Activated gamma-delta T cell treated with Interleukin-2 at 50 U/mL for 16 hours (primary cell): ENCODE results near the gene EMILIN2.
"Not testable (repeated sequence)": the region's sequence is repeated elsewhere in the genome, so short reads cannot be mapped to it uniquely, and the experiment has no call there.

ENCODE experiments used
- DNase-seq: peaks from one replicate; pipeline ENCODE4 v3.0.0-alpha.2; 2020

Gene EMILIN2

GRCh38 chr18:2901423-2901985, 54.7 kb downstream of the EMILIN2 start:
- DNase-seq, result no peak

DNA sequence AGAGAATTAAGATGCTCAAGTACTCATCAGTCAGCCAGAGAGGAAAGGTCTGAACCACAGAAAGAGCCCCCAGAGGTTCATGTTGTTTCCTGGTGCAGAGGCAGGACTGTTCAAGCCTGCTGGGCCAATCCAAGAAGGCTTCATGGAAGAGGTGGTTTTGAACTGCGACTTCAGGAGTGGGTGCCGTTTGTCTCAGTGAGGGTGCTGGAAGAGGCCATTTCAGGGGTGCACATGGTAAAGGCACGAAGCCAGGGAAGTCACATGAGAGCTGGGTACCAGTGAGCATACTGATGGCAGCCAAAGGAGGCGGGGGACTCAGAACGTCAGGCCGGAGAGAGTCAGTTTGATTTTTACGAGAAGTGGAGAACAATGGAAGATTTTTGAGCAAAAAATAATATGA, 55.5 kb downstream of the EMILIN2 start:
- no peak for DNase-seq

DNA sequence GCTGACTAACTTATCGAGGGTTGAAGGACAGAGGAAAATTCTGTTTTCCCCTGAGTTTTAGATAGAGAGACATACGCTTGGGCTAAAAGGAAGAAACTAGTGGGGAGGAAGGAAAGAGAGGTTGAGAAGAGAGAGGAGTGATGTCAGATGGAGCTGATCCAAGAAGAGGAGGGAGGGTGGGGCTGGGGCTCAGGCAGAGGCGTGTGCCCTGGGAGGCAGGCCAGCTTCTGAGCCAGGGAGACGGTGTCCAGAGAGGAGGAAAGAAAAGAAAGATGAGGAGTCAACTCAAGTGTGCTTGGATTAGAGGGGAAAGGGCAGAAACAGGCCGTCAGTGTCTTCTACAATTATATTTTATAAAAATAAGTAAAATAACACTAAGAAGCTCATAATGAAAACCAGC, 56.2 kb downstream of the EMILIN2 start:
- no peak for DNase-seq

GRCh38 chr18:2905854-2906703, 59.3 kb downstream of the EMILIN2 start:
- peak; percentile 18 for DNase-seq

DNA sequence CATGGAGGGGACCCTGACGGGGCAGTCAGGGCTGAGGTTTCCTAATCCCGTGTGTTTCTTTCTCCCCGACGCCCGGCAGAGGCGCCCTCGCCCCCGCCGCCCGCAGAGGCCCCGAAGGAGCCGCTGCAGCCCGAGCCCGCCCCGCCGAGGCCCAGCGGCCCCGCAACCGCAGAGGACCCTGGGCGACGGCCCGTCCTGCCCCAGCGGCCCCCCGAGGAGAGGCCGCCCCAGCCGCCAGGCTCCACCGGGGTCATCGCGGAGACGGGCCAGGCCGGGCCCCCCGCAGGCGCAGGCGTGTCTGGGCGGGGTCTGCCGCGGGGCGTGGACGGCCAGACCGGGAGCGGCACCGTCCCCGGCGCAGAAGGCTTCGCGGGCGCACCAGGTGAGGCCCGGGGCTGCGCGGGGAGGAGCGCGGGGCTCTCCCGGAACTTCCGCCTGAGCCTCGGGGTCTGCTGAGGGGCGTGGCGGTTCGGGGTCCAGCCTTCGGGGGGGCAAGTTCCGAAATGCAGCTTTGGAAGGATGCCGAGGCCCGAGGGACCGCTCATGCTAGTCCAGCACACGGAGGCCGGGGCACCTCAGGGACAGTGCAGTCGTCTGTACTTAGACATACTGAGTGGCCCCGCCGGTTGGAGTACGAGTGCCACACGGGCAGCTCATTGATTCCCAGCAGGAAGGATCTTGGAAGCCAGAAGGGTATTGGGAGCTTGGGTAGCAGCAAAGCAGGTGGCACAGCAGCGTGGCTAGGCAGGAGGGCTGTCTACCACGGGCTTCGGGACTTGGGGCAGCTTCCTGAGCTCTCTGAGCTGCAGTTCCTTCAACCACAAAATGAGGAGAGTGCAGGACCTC, 60.1 kb downstream of the EMILIN2 start:
- peak; percentile 26 for DNase-seq

GRCh38 chr18:2907550-2908135, 60.8 kb downstream of the EMILIN2 start:
- no peak for DNase-seq

- no peak for DNase-seq
These were observed 61.5 kb downstream of the EMILIN2 start for GRCh38 chr18:2908166-2908945.

DNA sequence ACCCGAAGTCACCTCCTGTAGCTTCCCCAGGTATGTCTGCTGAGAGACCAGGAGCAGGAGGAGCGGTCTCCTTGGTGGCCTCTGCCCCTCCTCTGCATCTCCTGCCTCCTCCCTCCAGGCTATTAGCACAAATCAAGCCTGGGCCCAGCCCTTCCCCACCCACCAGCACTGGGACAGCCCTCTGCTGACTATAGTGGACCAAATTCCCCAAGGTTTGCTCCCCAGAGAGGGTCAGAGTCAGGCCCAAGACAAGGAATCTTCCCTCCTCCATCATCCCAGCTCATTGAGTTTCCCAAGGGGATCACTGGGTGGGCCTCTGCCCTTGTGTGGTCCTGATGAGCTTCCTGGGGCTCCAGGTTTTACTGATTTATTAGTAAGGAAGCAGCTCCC, 62.1 kb downstream of the EMILIN2 start:
- no peak for DNase-seq

GRCh38 chr18:2909431-2910140, 62.8 kb downstream of the EMILIN2 start:
- DNase-seq, result no peak

DNA sequence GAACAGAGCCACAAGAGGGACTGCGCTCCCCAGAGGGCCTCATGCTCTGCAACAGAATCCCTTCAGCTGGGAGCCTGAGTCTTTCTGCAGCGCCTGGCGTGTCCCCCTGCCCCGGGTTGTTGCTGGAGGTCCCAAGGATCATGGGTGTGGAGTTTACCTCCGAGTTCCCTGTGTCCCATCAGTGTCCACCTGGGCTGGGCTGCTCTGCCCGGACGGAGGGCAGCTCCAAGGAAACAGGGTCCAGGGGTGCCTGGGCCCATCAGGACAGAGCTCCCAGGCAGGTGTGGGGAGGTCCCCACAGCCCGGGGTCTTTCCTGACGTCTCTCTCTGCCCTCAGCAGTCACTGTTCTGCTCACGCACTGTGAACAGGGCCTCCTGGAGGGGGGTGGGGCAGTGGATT, 63.5 kb downstream of the EMILIN2 start:
- DNase-seq, result no peak

DNA sequence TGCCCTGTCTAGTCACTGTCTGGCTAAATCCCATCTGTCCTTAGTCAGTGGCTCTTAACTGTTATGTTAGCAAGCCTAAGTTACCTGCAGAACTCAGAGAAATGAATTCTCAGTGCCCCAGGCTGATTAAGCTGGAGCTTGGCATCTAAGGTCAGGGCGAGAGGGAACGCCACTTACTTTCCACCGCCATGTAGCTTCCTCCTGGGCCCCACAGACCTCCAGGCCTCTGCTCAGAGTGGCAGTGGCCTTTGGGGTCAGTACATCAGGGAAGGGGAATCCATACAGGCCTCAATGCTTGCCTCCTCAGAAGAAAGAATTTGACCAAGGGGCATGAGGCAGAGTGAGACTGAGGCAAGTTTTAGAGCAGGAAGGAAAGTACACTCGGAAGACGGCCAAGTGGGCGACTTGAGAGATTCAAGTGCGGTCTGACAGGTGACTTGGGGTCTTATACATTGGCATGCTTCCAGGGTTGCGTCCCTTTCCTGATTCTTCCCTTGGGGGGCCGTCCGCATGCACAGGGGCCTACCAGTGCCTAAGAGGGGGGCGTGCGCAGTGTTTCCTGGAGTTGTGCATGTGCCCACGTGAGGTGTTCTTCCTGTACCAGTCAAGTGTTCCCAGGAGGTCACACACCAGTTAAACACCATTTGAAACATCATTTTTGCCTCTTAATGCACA, 64.1 kb downstream of the EMILIN2 start:
- no peak for DNase-seq

DNA sequence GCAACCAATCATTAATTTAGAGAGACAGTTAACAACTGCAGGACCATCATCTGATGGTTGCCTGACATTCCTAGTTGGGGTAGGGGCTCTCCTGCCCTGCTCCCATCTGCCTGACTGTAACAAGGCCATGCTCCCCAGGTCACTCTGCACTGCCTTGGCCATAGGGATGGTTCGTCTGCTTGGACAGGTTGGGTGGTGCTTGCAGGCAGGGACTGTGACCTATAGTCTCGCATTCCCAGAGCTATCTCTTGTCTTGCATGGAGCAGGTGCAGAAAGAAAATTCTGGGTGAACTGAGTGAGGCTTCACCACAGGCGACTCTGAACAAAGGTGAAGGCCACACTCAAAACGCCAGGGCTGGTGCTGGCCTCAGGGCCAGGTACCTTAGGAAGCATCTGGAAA, 64.7 kb downstream of the EMILIN2 start:
- DNase-seq, result no peak

- no peak for DNase-seq
These were observed 65.8 kb downstream of the EMILIN2 start for GRCh38 chr18:2912357-2913299.

- DNase-seq, result no peak
These were observed 66.7 kb downstream of the EMILIN2 start for GRCh38 chr18:2913398-2914005.

DNA sequence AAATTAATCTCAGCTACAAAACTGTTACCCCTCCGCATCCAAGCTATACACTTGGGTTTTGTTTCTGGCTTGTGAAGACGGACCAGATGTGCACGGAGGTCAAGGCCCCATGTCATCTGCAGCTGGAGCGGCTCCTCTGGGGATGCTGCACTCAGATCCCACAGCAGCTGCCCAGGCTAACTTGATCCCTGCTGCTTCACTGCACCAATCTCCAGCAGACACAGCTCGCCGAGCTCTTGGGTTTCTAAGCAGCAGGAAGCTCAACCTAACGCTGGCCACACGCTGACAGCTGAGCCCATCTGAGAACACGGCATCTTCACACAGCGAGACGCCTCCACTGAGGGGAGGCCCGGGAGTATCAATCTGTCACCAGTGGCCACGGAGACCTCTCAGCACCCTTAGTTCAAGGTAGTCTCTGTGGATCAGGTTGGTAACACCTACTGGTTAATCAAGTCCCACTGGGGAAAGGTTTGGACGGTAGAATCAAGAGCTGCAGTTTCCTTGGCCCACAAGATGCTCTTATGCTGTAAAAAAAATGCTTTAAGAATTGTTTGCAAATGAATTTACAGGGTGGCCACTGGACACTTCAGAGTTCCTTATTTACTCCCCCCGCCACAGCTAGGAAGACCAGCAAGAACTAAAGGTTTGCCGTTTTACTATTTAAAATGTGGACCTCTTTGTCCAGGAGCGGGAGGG, 67.5 kb downstream of the EMILIN2 start:
- no peak for DNase-seq

DNA sequence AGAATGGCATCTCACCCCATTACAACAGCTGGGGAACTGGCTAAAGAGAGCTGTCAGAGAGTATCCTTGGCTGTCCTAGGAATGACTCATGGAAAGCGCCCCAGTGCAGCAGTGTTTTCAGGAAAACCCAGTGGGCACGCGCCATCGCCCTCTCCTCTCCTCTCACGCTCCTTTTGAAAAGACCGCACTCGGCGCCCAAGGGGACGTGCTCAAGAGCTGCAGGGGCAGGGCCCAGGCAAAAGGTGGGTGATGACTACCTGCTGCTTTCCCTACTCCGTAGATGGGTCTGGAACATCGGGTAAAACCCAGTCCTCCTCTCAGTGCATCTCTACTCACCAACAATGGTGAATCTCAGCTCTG, 68.1 kb downstream of the EMILIN2 start:
- no peak for DNase-seq

DNA sequence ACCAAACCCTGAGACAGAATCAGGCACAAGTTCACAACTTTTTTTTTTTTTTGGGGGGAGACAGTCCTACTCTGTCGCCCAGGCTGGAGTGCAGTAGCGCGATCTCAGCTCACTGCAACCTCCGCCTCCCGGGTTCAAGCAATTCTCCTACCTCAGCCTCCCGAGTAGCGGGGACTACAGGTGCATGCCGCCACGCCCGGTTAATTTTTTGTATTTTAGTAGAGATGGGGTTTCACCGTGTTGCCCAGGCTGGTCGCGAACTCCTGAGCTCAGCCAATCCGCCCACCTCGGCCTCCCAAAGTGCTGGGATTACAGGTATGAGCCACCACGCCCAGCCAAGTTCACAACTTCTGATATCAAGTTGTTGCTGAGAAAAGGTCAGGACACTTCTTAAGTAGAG, 68.7 kb downstream of the EMILIN2 start:
- DNase-seq, result not testable (repeated sequence)

DNA sequence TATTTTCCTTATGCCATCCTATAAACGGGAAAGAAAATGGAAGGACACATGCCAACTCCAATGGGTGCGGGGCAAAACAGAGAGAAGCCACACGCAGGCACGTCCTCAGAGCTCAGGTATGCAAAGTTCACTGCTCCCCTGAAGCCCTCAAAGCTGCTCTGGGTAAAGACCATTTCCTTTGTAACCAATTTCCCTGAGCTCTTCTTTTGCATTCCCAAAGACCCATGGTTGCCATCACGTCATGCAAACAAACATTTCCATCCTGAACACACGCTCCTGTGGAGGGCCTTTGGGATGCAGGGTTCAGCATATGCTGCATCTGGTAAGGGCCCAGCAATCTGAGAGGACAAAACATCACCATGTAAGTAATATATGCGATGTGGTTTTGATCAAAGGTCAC, 69.4 kb downstream of the EMILIN2 start:
- DNase-seq, result no peak
